ENCODE measurements around the gene TGFBR3.

DNA sequence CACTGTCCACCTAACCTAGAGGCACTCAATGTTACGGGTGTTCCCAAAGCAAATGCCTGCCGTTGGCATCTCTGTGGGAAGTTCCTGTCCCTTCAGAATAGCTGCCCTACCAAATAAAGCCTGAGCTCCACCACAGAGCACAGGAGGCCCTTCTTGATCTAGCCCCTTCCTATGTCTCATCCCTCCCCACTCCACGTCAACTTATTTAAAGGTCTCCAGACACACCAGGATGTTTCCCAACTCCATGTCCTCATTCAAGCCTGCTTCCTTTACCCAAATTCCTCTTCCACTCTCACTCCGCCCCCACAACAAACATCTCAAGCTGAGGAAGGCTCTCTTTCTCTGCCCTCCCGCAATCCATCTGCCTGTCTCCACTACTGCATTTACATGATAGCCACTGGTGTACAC is 87.7 kb downstream of the TGFBR3 start:
- TF ChIP-seq ATRX (CRISPR knock-in tag; IDR thresholded peaks at IDR 0.05; ENCODE audit: borderline replicate concordance) (no peak), SMYD3 (CRISPR knock-in tag; IDR thresholded peaks at IDR 0.05) (no peak), EZH2 (conservative IDR thresholded peaks at IDR 0.05; ENCODE audit: low read depth, low read length) (no peak), RAD21 (CRISPR knock-in tag; IDR thresholded peaks at IDR 0.05) (no peak), ZNF552 (CRISPR knock-in tag; IDR thresholded peaks at IDR 0.05; ENCODE audit: borderline replicate concordance) (no peak), NR2F1 (CRISPR knock-in tag; IDR thresholded peaks at IDR 0.05) (no peak), POLR2A (IDR thresholded peaks at IDR 0.05; ENCODE audit: insufficient read depth in 1 of 2, low read depth in 2 of 2, low read length in 2 of 2) (no peak), GABPA (IDR thresholded peaks at IDR 0.05; ENCODE audit: low read depth, low read length) (no peak), GABPA (CRISPR knock-in tag; IDR thresholded peaks at IDR 0.05; ENCODE audit: low read depth) (no peak)
- TF ChIP-seq, protein P1, sequence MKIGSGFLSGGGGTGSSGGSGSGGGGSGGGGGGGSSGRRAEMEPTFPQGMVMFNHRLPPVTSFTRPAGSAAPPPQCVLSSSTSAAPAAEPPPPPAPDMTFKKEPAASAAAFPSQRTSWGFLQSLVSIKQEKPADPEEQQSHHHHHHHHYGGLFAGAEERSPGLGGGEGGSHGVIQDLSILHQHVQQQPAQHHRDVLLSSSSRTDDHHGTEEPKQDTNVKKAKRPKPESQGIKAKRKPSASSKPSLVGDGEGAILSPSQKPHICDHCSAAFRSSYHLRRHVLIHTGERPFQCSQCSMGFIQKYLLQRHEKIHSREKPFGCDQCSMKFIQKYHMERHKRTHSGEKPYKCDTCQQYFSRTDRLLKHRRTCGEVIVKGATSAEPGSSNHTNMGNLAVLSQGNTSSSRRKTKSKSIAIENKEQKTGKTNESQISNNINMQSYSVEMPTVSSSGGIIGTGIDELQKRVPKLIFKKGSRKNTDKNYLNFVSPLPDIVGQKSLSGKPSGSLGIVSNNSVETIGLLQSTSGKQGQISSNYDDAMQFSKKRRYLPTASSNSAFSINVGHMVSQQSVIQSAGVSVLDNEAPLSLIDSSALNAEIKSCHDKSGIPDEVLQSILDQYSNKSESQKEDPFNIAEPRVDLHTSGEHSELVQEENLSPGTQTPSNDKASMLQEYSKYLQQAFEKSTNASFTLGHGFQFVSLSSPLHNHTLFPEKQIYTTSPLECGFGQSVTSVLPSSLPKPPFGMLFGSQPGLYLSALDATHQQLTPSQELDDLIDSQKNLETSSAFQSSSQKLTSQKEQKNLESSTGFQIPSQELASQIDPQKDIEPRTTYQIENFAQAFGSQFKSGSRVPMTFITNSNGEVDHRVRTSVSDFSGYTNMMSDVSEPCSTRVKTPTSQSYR (CRISPR knock-in tag; IDR thresholded peaks at IDR 0.05; ENCODE audit: borderline replicate concordance): no peak
- TF ChIP-seq, protein P2, sequence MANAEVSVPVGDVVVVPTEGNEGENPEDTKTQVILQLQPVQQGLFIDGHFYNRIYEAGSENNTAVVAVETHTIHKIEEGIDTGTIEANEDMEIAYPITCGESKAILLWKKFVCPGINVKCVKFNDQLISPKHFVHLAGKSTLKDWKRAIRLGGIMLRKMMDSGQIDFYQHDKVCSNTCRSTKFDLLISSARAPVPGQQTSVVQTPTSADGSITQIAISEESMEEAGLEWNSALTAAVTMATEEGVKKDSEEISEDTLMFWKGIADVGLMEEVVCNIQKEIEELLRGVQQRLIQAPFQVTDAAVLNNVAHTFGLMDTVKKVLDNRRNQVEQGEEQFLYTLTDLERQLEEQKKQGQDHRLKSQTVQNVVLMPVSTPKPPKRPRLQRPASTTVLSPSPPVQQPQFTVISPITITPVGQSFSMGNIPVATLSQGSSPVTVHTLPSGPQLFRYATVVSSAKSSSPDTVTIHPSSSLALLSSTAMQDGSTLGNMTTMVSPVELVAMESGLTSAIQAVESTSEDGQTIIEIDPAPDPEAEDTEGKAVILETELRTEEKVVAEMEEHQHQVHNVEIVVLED (CRISPR knock-in tag; IDR thresholded peaks at IDR 0.05; ENCODE audit: borderline replicate concordance): no peak
- TF ChIP-seq, protein P3, sequence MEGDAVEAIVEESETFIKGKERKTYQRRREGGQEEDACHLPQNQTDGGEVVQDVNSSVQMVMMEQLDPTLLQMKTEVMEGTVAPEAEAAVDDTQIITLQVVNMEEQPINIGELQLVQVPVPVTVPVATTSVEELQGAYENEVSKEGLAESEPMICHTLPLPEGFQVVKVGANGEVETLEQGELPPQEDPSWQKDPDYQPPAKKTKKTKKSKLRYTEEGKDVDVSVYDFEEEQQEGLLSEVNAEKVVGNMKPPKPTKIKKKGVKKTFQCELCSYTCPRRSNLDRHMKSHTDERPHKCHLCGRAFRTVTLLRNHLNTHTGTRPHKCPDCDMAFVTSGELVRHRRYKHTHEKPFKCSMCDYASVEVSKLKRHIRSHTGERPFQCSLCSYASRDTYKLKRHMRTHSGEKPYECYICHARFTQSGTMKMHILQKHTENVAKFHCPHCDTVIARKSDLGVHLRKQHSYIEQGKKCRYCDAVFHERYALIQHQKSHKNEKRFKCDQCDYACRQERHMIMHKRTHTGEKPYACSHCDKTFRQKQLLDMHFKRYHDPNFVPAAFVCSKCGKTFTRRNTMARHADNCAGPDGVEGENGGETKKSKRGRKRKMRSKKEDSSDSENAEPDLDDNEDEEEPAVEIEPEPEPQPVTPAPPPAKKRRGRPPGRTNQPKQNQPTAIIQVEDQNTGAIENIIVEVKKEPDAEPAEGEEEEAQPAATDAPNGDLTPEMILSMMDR (CRISPR knock-in tag; IDR thresholded peaks at IDR 0.05): no peak
